NCI-H69 (cell line): ENCODE data around the gene VSX2.
"Not testable (repeated sequence)": the region's sequence is repeated elsewhere in the genome, so short reads cannot be mapped to it uniquely, and the experiment has no call there.

Experiments
- DNase-seq: peaks from one replicate; lab custom pipeline; 2025; lab: John Stamatoyannopoulos, UW

VSX2 gene

DNA sequence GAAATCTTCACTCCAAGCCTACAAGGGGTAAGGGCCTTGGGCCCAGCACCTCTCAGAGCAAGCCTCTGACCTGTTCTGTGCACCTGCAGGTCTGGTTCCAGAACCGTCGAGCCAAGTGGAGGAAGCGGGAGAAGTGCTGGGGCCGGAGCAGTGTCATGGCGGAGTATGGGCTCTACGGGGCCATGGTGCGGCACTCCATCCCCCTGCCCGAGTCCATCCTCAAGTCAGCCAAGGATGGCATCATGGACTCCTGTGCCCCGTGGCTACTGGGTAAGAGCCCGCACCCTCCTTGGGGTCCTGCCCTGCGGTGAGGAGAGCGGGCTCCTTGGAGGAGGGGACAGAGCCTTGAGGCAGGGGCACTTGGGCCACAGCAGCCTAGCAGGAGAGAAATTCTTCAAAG lies 20.3 kb downstream of the VSX2 start:
- DNase-seq: no peak

GRCh38 chr14:74260525-74261233 lies 21.4 kb downstream of the VSX2 start:
- no peak for DNase-seq

GRCh38 chr14:74261288-74261687 lies 22.0 kb downstream of the VSX2 start:
- DNase-seq: peak; percentile 76

DNA sequence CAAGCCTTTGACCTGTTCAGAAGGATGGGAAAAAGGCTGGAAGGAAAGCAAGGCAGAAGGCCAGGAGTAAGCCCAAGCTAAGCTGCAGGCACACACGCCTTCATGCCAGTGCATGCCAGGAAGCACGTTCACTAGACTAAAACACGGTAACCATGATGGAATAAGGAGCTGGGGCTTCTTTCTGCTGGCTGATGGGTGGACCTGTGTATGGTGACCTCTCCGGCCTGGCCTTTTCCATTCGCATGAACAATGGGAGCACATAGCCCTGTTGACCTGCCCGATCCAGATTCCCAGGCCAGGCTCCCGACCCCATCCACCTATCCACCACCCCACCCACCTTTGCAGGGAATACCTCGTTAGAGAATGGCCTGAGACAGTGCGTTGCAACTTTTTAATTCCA lies 22.8 kb downstream of the VSX2 start:
- DNase-seq: no peak

GRCh38 chr14:74263181-74263580 lies 23.9 kb downstream of the VSX2 start:
- DNase-seq: no peak

- DNase-seq: peak; percentile 26
Observed at GRCh38 chr14:74263921-74264320, 24.7 kb downstream of the VSX2 start.

GRCh38 chr14:74265301-74265965 lies 26.2 kb downstream of the VSX2 start:
- peak; percentile 33 for DNase-seq

DNA sequence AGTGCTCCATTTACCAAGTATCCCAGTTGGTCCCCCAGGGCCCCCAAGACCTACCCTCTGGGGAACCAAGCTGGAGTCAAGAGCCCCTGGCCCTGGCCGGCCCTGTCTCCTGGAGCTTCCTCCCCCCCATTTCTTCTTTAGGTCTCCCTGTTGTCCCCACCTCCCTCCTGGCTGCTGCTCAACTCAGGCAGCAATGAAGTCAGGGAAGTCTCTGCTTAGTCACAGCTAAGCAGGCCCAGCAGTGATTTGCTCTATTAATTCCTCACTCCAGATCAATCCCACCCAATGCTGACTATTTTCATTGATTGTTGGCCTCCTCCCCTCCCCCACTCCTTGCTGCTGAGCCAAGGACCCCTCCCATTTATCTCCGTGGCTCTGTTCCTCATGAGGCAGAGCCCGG lies 28.3 kb downstream of the VSX2 start:
- no peak for DNase-seq

- not testable (repeated sequence) for DNase-seq
Observed at GRCh38 chr14:74270382-74271177, 31.3 kb downstream of the VSX2 start.

- DNase-seq: no peak
Observed at GRCh38 chr14:74271365-74271764, 32.1 kb downstream of the VSX2 start.

GRCh38 chr14:74275241-74275841 lies 36.1 kb downstream of the VSX2 start:
- DNase-seq: peak; percentile 88

DNA sequence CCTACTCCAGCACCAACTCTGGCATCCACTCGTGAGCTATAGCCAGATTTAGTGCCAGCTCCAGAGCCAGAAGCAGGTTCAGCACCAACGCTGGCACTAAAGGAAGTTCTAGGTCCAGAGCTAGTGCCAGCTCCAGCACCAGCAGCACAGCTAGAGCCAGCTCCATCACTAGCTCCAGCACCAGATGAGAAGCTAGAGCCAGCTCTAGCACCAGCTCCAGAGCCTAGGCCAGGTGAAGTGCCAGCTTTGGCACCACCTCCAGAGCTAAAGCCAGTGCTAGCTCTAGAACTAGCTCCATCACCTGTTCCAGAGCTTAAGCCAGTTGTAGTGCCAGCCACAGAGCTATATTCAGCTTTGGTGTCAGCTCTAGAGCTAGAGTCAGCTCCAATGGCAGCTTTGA lies 38.8 kb downstream of the VSX2 start:
- DNase-seq: no peak

GRCh38 chr14:74281069-74281468 lies 41.8 kb downstream of the VSX2 start:
- DNase-seq: no peak

GRCh38 chr14:74286736-74287135 lies 47.5 kb downstream of the VSX2 start:
- DNase-seq: no peak

GRCh38 chr14:74289801-74290200 lies 50.6 kb downstream of the VSX2 start:
- no peak for DNase-seq

- DNase-seq: peak; percentile 56
Observed at GRCh38 chr14:74290415-74290814, 51.2 kb downstream of the VSX2 start.

- DNase-seq: no peak
Observed at GRCh38 chr14:74292061-74292460, 52.8 kb downstream of the VSX2 start.

GRCh38 chr14:74293606-74294005 lies 54.4 kb downstream of the VSX2 start:
- DNase-seq: no peak

DNA sequence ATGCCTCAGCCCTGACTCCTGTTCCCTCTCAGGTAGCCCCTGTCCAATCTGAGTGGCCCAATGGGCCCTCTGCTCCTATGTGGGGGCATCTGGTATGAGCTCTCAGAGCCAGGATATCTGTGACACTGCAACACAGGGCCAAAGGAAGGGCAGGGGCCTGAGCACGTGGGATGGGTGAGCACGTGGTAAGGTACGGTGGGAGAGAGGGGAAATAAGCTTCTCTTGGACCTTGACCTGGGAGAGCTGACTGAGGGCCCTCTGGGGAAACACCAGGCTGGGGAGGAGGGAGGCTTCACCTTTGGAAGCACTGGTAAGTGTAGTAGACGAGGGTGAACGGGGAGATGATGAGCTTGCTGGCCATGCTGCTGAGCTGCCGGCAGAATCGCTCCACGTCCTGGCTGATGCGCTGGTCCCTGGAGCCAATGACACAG lies 56.8 kb downstream of the VSX2 start:
- DNase-seq: no peak

DNA sequence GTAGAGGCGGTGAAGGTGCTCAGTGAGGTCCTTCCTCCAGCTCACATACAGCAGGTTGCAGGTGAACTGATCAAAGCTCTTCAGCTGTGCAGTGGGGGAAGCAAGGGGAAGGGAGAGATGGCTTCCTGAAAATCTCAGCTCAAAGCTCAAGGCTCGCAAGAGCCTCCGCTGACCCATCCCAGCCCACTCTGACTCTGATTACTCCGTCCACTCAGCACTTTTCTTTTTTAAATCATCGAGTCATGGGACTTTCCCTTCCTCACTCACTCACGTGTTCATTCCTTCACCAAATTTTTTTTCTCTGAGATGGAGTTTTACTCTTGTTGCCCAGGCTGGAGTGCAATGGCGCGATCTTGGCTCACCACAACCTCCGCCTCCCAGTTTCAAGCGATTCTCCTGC lies 58.7 kb downstream of the VSX2 start:
- DNase-seq: no peak

DNA sequence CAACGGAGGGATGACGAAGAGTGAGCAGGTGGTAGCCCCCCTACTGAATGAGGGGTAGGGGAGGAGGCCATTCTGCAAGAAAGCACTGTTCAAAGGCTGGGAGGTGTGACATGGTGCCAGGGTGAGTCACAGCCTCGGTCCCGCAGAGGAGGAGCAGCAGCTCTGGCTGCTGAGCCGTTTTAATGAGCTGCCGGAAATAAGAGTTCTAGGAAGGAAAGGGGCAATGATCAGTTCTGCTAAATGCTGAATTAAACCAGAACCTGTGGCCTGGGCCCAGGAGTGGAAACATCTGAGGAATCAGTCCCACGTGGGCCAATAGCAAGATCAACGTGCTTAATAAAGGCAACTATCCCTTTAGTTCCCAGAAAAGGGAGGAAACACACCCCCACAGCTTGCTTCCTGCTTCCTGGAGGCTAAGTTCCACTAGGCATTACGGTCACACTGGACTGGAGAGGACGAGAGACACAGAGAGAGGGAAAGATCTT lies 59.9 kb downstream of the VSX2 start:
- no peak for DNase-seq

- no peak for DNase-seq
Observed at GRCh38 chr14:74301594-74302151, 62.4 kb downstream of the VSX2 start.
